Neural crest cell (in vitro differentiated cells): ENCODE results near the gene OLIG3. TPM values are rescaled to one million over a fixed set of nuclear protein-coding genes. Genes with fewer than 3 reads are reported as not detected.

Source experiments
- DNase-seq: peaks from one replicate; pipeline ENCODE4 v3.0.0; 2021; ENCODE audit warnings: low read depth, mixed read lengths, low spot score
- H3K27ac Mint-ChIP-seq: one replicate; pipeline ENCODE4 v1.8.0; 2021; ENCODE audit warnings: mild to moderate bottlenecking, mixed read lengths; ENCODE audit not compliant: unreplicated experiment
- H3K27me3 Mint-ChIP-seq: 2 replicates; pipeline ENCODE4 v1.8.0; 2021; ENCODE audit warnings: low read depth, mild to moderate bottlenecking, mixed read lengths
- H3K36me3 Mint-ChIP-seq: 2 replicates; pipeline ENCODE4 v1.8.0; 2021; ENCODE audit warnings: low read depth, mild to moderate bottlenecking, mixed read lengths
- H3K4me1 Mint-ChIP-seq: 2 replicates; pipeline ENCODE4 v1.8.0; 2021; ENCODE audit warnings: mixed read lengths
- H3K4me3 Mint-ChIP-seq: one replicate; pipeline ENCODE4 v1.8.0; 2021; ENCODE audit warnings: mild to moderate bottlenecking, mixed read lengths
- H3K9me3 Mint-ChIP-seq: 2 replicates; pipeline ENCODE4 v1.8.0; 2021; ENCODE audit warnings: mixed read lengths
- total RNA-seq: library from RNA; stranded (reverse); gene quantifications from 2 replicates; pipeline ENCODE4 v1.2.1, GENCODE V29; 2021
- TF ChIP-seq, protein P1 (sequence below): fragments of 200-600 bp; sonication (generic); conservative IDR thresholded peaks from 2 replicates; pipeline ENCODE4 v1.5.0; 2021; ENCODE audit warnings: antibody characterized with exemption, mild to moderate bottlenecking

Gene OLIG3
- total RNA-seq, 1 donor from 2014 or later = 0.63 TPM

DNA sequence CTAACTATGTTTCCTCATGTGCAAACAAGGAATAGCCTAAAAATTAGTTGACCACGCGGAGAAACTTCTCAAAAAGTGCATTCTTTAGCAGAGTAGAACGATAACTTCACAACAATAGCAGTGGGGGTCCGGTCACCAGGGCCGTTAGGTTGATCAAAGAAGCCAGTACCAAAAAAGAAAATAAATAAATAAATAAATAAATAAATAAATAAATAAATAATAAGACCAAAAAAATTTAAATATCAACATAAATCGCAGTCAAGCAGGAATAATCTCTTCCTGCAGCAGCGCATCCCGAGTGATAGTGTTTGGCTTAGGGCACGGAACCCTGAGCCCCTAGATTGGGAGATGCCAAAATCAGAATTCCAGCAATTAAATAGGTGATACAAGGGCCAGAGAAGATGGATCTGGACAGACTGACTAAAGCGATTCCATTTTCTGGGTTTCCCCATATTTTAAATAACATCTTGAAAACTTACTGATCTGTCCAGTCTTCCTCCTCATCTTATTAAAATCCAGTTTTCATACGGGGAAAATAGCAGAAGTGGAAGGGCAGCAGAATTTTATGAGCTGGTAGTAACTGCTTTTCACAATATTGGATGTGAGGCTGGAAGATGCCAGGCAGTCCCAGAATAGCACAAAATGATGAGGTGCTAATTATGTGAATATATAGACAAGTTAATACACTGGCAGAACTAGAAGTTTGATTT lies 4.4 kb upstream of the OLIG3 start:
- no peak overlapping the region for H3K4me3 Mint-ChIP-seq
- TF ChIP-seq, protein P1, sequence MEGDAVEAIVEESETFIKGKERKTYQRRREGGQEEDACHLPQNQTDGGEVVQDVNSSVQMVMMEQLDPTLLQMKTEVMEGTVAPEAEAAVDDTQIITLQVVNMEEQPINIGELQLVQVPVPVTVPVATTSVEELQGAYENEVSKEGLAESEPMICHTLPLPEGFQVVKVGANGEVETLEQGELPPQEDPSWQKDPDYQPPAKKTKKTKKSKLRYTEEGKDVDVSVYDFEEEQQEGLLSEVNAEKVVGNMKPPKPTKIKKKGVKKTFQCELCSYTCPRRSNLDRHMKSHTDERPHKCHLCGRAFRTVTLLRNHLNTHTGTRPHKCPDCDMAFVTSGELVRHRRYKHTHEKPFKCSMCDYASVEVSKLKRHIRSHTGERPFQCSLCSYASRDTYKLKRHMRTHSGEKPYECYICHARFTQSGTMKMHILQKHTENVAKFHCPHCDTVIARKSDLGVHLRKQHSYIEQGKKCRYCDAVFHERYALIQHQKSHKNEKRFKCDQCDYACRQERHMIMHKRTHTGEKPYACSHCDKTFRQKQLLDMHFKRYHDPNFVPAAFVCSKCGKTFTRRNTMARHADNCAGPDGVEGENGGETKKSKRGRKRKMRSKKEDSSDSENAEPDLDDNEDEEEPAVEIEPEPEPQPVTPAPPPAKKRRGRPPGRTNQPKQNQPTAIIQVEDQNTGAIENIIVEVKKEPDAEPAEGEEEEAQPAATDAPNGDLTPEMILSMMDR = no peak
- DNase-seq = no peak
- no peak overlapping the region for H3K27ac Mint-ChIP-seq
- peaks cover 20% of the 10 kb centered on the region for H3K4me1 Mint-ChIP-seq
- no peaks in the 10 kb centered on the region for H3K9me3 Mint-ChIP-seq
- H3K36me3 Mint-ChIP-seq = no peaks in the 10 kb centered on the region
- peaks cover 98% of the 10 kb centered on the region for H3K27me3 Mint-ChIP-seq

DNA sequence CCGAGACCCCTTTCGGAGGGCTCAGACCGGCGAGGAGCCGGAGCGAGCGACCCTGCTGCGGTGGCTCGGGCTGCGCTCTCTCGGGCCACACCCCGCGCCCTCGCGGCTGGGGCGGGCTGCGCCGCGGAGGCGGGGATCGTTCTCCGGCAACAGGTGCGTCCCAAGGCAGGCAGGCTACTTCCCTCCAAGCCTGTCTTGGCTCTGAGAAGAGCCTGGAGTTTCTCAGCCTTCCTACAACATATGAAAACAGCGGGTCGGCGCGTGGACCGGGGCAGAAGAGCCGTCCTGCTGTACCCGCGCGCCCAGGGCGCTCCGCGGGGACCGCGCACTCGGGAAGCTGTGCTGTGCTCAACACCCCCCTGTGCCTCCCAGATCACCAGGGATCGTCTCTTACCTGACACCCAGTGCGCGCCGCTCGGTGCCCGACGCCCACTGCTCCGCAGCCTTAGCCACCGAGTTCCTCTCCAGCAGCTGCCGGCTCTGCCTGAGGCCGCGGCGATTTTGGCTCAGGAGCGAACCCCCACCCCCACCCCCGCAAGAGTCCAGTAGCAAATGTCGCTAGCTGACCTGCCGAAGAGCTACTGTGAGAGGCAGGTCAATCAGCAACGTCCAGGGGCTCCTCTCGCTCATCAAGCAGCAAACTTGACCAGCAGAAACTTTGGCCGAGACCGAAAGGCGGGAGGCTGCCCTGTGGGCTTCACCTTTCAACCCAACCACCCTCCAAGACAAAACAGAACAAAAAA lies 3.7 kb upstream of the OLIG3 start:
- H3K4me1 Mint-ChIP-seq = peaks cover 21% of the 10 kb centered on the region
- no peaks in the 10 kb centered on the region for H3K36me3 Mint-ChIP-seq
- peak; percentile 23 for DNase-seq
- no peaks in the 10 kb centered on the region for H3K9me3 Mint-ChIP-seq
- H3K4me3 Mint-ChIP-seq = no peak overlapping the region
- TF ChIP-seq, protein P1 = no peak
- peaks cover 98% of the 10 kb centered on the region for H3K27me3 Mint-ChIP-seq
- H3K27ac Mint-ChIP-seq = no peak overlapping the region

DNA sequence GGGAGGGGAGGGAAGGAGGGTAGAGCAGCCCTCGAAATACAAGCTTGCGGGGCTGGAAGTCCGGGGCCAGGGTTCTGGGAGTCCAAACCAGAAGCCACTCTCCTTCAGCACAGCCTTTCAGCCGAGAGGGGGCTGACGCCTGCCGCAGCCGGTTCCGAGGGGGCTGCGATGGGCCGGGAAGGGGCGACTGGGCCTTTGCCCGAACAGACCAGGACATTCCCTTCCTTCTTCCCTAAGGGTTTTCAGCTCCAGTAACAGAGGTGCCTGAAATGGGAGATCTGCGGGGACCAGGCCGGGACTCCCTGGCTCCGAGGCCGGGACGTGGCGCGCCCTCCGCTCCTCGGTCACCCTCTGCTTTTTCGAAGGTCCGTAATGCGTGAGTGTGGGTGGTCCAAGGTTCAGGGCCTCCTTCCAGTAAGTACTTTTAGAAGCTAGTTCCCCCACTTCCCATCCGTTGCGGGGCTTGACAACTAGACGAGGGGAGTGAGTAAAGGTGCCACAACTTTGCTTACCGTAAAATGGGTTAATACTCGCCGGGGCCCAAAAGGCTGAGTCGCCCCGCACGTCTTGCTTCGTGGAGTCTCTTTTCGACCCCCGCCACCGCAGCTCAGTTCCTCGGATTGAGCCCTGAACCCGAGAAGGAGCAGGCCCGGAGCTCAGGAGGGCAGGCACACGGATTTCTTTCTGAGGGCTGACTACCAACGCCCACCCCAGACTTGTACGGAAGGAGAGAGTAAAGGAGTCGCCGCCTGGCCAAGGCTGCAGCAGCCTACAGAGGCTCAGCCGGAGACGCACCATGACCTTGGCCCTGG lies 2.9 kb upstream of the OLIG3 start:
- Mint-ChIP-seq H3K27me3 (peaks cover 99% of the 10 kb centered on the region), H3K4me1 (peaks cover 21% of the 10 kb centered on the region), H3K4me3 (no peak overlapping the region), H3K9me3 (no peaks in the 10 kb centered on the region), H3K36me3 (no peaks in the 10 kb centered on the region), H3K27ac (no peak overlapping the region)
- TF ChIP-seq, protein P1 = no peak
- DNase-seq = peak; percentile 13

DNA sequence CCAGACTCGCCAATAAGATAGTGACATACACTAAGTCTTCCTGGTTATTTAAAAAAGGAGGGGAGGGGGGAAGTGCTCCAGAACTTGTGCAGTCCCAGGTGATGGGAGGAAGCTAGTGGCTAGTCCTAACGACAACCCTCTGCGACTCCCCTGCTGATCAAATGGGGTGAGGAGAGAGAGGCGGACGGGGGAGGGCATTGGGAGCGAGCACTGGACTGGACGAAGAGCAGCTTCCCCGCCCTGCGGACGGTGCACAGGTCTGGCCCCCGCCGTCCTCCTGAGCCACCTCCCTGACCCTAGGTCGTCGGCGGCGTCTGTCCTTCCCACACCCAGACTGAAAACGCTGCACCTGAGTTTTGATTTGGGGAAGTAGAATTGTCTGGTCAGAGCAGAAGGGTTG lies 2.2 kb upstream of the OLIG3 start:
- DNase-seq = peak; percentile 14
- Mint-ChIP-seq H3K36me3 (no peaks in the 10 kb centered on the region), H3K27me3 (peaks cover 99% of the 10 kb centered on the region), H3K9me3 (no peaks in the 10 kb centered on the region), H3K4me3 (peak overlapping the region; percentile 20), H3K27ac (no peak overlapping the region), H3K4me1 (peaks cover 21% of the 10 kb centered on the region)
- TF ChIP-seq, protein P1 = no peak

DNA sequence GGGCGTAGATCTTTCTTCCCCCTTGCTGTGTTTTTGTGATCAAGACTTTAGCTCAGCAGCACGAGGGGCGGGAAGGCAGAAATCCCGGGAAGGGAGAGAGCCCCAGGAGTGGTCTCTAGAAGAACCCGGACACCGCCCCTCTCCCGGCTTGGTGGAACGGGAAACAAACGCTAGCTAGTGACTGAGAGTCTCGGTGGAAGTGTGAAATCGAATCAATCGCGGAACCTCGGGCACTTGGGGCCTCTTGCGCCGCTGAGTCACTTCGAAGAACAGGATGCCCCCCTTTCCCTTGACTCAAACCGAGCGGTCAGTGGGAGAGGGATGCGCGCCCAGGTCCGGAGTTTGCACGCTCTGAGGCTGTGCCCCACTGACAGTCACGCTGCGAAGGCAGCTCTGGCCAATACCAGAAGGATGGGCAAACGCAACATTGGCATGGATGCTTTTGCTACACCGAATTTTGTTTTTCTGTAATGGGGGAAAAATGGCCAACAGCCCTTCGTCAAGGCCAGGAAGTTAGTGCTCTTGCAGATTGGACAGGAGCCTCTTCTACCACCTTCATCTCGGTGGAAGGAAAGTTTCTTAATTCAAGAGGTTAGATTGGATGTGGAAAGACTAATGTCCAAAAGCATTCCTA lies 1.6 kb upstream of the OLIG3 start:
- H3K27me3 Mint-ChIP-seq = peaks cover 99% of the 10 kb centered on the region
- no peak overlapping the region for H3K27ac Mint-ChIP-seq

More for the DNA sequence above, 1.6 kb upstream of the OLIG3 start:
- peak; percentile 35 for DNase-seq
- TF ChIP-seq, protein P1 = no peak
- no peaks in the 10 kb centered on the region for H3K36me3 Mint-ChIP-seq
- H3K4me1 Mint-ChIP-seq = peaks cover 21% of the 10 kb centered on the region
- H3K9me3 Mint-ChIP-seq = no peaks in the 10 kb centered on the region
- peak overlapping the region; percentile 20 for H3K4me3 Mint-ChIP-seq
